HG03108 (cell line): ENCODE measurements around the gene RSBN1.
"Not testable (repeated sequence)": the region's sequence is repeated elsewhere in the genome, so short reads cannot be mapped to it uniquely, and the experiment has no call there.

Experiments
- ATAC-seq: cut with Tn5 transposase; IDR thresholded peaks from one replicate; pipeline ENCODE4 v1.9.1; 2021; ENCODE audit warnings: moderate library complexity; ENCODE audit not compliant: unreplicated experiment

Gene RSBN1

GRCh38 chr1:113749402-113749801 is 62.9 kb downstream of the RSBN1 start:
- no peak for ATAC-seq

DNA sequence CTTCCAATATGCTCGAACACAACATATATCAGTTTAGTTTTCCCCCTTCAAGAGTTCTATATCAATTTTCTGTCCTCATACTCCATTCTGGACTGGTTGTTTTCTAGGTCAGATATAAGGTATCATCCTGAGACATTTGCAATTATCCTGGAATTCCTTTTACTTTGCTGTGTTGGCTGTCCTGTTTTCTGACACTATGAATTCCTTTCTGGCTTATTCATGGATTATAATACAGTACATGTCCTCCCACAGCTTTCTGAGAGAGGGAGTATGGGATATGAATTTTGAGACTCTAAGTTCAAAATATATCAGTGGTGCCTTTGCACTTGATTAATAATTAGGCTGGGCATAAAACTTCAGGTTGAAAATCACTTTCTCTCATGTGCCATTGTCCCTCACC is 64.9 kb downstream of the RSBN1 start:
- ATAC-seq, result no peak

GRCh38 chr1:113745425-113745824 is 66.9 kb downstream of the RSBN1 start:
- ATAC-seq, result no peak

DNA sequence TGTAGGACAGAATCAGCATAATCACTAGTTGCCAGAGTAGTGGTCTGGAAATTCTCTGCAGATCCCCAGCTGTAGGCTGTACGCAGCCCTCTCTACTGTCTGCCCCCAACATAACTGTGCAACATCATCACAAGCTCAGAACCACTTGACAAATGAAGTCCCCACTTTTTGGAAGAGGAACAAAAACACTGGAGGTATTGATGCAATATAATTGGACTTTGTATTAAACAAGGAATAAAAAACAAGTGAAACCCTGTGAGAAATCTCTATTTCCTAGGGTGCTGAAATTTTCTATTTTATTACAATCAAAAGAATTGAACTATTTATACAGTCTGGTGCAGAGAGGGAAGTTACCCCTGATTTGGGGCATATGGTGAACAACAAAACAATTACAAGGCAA is 68.2 kb downstream of the RSBN1 start:
- ATAC-seq, result no peak

GRCh38 chr1:113742515-113742914 is 69.8 kb downstream of the RSBN1 start:
- peak; percentile 66 for ATAC-seq

- ATAC-seq, result no peak
These were observed 77.8 kb downstream of the RSBN1 start for GRCh38 chr1:113734357-113735055.

- no peak for ATAC-seq
These were observed 79.5 kb downstream of the RSBN1 start for GRCh38 chr1:113732802-113733201.

DNA sequence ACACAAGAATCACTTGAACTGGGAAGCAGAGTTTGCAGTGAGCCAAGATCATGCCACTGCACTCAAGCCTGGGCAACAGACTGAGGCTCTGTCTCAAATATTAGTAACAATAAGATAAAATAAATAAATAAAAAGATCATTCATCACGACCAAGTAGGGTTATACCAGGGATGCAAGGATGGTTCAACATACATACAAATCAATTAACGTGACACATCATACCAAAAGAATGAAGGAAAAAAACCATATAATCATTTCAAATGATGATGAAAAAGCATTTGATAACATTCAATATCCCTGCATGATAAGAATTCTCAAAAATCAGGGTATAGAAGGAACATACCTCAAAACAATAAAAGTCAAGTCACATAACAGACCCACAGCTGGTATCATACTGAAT is 91.3 kb downstream of the RSBN1 start:
- no peak for ATAC-seq

- ATAC-seq, result not testable (repeated sequence)
These were observed 93.7 kb downstream of the RSBN1 start for GRCh38 chr1:113718621-113719020.

- ATAC-seq, result not testable (repeated sequence)
These were observed 94.8 kb downstream of the RSBN1 start for GRCh38 chr1:113717506-113717905.

- no peak for ATAC-seq
These were observed 97.5 kb downstream of the RSBN1 start for GRCh38 chr1:113714606-113715269.
